GM23248 (cell line): ENCODE results near the gene CIRBP. TPM values are rescaled to one million over a fixed set of nuclear protein-coding genes. Genes with fewer than 3 reads are reported as not detected.

Source experiments
- DNase-seq: peaks from one replicate; pipeline ENCODE4 v3.0.0-alpha.2; 2015
- H2AFZ ChIP-seq: fragments of 200-600 bp; sonication (generic); 2 replicates; pipeline ENCODE4 v1.6.1; 2016; ENCODE audit warnings: antibody characterized with exemption
- H3F3A ChIP-seq: fragments of 200-600 bp; sonication (generic); 2 replicates; pipeline ENCODE4 v1.6.1; 2016; ENCODE audit warnings: mild to moderate bottlenecking, antibody characterized with exemption, mixed run types; ENCODE audit not compliant: insufficient read depth
- H3K27ac ChIP-seq: fragments of 200-600 bp; sonication (generic); 2 replicates; pipeline ENCODE4 v1.5.1; 2016; ENCODE audit warnings: mild to moderate bottlenecking
- H3K27me3 ChIP-seq: fragments of 200-600 bp; sonication (generic); replicated peaks from 2 replicates; pipeline ENCODE4 v1.6.1; 2016; ENCODE audit warnings: mild to moderate bottlenecking; ENCODE audit not compliant: insufficient read depth
- H3K36me3 ChIP-seq: fragments of 200-600 bp; sonication (generic); 2 replicates; pipeline ENCODE4 v1.6.1; 2016; ENCODE audit warnings: low read depth, mild to moderate bottlenecking
- H3K4me1 ChIP-seq: fragments of 200-600 bp; sonication (generic); 2 replicates; pipeline ENCODE4 v1.6.1; 2016; ENCODE audit warnings: mild to moderate bottlenecking; ENCODE audit not compliant: insufficient read depth
- H3K4me2 ChIP-seq: fragments of 200-600 bp; sonication (generic); one replicate; pipeline ENCODE4 v1.6.1; 2016; ENCODE audit warnings: mild to moderate bottlenecking; ENCODE audit not compliant: unreplicated experiment
- H3K4me3 ChIP-seq: fragments of 200-600 bp; sonication (generic); 2 replicates; pipeline ENCODE4 v1.5.1; 2016; ENCODE audit warnings: mild to moderate bottlenecking
- H3K79me2 ChIP-seq: fragments of 200-600 bp; sonication (generic); 2 replicates; pipeline ENCODE4 v1.6.1; 2016; ENCODE audit warnings: mild to moderate bottlenecking; ENCODE audit not compliant: insufficient read depth
- H3K9ac ChIP-seq: fragments of 200-600 bp; sonication (generic); 2 replicates; pipeline ENCODE4 v1.6.1; 2016; ENCODE audit warnings: mild to moderate bottlenecking
- H3K9me2 ChIP-seq: fragments of 200-600 bp; sonication (generic); 2 replicates; pipeline ENCODE4 v1.6.1; 2016; ENCODE audit warnings: mixed run types, mild to moderate bottlenecking, moderate library complexity; ENCODE audit not compliant: insufficient read depth
- H3K9me3 ChIP-seq: fragments of 200-600 bp; sonication (generic); one replicate; pipeline ENCODE4 v1.6.1; 2017; ENCODE audit warnings: low read depth
- H4K20me1 ChIP-seq: fragments of 200-600 bp; sonication (generic); 2 replicates; pipeline ENCODE4 v1.6.0; 2016; ENCODE audit not compliant: insufficient read depth
- EZH2 ChIP-seq: fragments of 200-600 bp; sonication (generic); IDR thresholded peaks from 2 replicates; pipeline ENCODE4 v1.6.1; 2018; ENCODE audit warnings: antibody characterized with exemption, mild to moderate bottlenecking; ENCODE audit not compliant: insufficient read depth, poor library complexity, severe bottlenecking
- EZH2phosphoT487 ChIP-seq: fragments of 200-600 bp; sonication (generic); IDR thresholded peaks from 2 replicates; pipeline ENCODE4 v1.6.1; 2018; ENCODE audit warnings: antibody characterized with exemption, moderate library complexity, mild to moderate bottlenecking, low read depth; ENCODE audit not compliant: insufficient read depth
- WGBS, 2 experiments: methylation state at CpG; one replicate each; pipeline ENCODE4 v1.1.6; 2015 to 2017; ENCODE audit warnings: low lambda C conversion rate in 2 of 2, low coverage in 1 of 2; ENCODE audit errors: missing lambda C conversion rate in 2 of 2; 5-methylcytosine and 5-hydroxymethylcytosine counted together
- in situ Hi-C: fragments of 300-500 bp; cut with MboI; formaldehyde crosslinking; loops from 2 replicates; pipeline ENCODE4 v1.15.0; 2020
- polyA plus RNA-seq: library from polyadenylated mRNA; unstranded; fragments of >200 nt; fragmentation: Nextera tagmentation; extraction: Ambion mirVana; gene quantifications from 2 replicates; pipeline ENCODE4 v1.2.1, GENCODE V29; 2016
- total RNA-seq: library from RNA; depleted of rRNA; stranded (reverse); fragments of >200 nt; shearing (Covaris generic); gene quantifications from 2 replicates; pipeline ENCODE4 v1.2.3, GENCODE V29; 2014

CIRBP gene
- total and polyA plus RNA-seq, 2 experiments from 2014 or later = 185 to 392 TPM

- TF ChIP-seq EZH2 = no peak
- no peak for TF ChIP-seq EZH2phosphoT487
- no peaks in the 10 kb centered on the region for H3F3A ChIP-seq
- in situ Hi-C loops = no loop called here
- H3K9me2 ChIP-seq = no peaks in the 10 kb centered on the region
- no peaks in the 10 kb centered on the region for H3K36me3 ChIP-seq
- H3K9ac ChIP-seq = no peak overlapping the region
- no peaks in the 10 kb centered on the region for H3K4me1 ChIP-seq
- no peaks in the 10 kb centered on the region for H3K79me2 ChIP-seq
- whole genome bisulfite sequencing, 2 experiments = 53 to 76% methylated on average over 5 to 18 of the region's 18 CpGs
- no peak overlapping the region for H3K4me3 ChIP-seq
- H3K4me2 ChIP-seq = no peak overlapping the region
- no peaks in the 10 kb centered on the region for H4K20me1 ChIP-seq
- H2AFZ ChIP-seq = no peak overlapping the region
- H3K27me3 ChIP-seq = no peaks in the 10 kb centered on the region; the same call in 1 of the 2 replicates
- no peak for DNase-seq
- no peaks in the 10 kb centered on the region for H3K9me3 ChIP-seq
- H3K27ac ChIP-seq = no peak overlapping the region
These were observed 41.7 kb downstream of the CIRBP start for GRCh38 chr19:1310853-1311180.

GRCh38 chr19:1311543-1312091, 42.5 kb downstream of the CIRBP start:
- no peak overlapping the region for H3K4me2 ChIP-seq
- no peak overlapping the region for H3K27ac ChIP-seq
- H3K9me3 ChIP-seq = no peaks in the 10 kb centered on the region
- in situ Hi-C loops = no loop called here
- H3K9me2 ChIP-seq = no peaks in the 10 kb centered on the region
- no peak overlapping the region for H3K9ac ChIP-seq
- H4K20me1 ChIP-seq = no peaks in the 10 kb centered on the region
- no peaks in the 10 kb centered on the region for H3K4me1 ChIP-seq
- H3K4me3 ChIP-seq = no peak overlapping the region
- H3K79me2 ChIP-seq = no peaks in the 10 kb centered on the region
- no peaks in the 10 kb centered on the region for H3K36me3 ChIP-seq
- H2AFZ ChIP-seq = no peak overlapping the region
- H3K27me3 ChIP-seq = peaks cover 7% of the 10 kb centered on the region; the same call in 1 of the 2 replicates
- DNase-seq = no peak
- no peak for TF ChIP-seq EZH2phosphoT487
- no peak for TF ChIP-seq EZH2
- 60 to 62% methylated on average over 19 to 21 of the region's 21 CpGs for WGBS, 2 experiments
- no peaks in the 10 kb centered on the region for H3F3A ChIP-seq

GRCh38 chr19:1312767-1313694, 43.9 kb downstream of the CIRBP start:
- Histone ChIP-seq H3F3A (no peaks in the 10 kb centered on the region), H3K79me2 (no peaks in the 10 kb centered on the region), H3K27me3 (peaks cover 16% of the 10 kb centered on the region; the same call in 1 of the 2 replicates), H3K4me1 (no peaks in the 10 kb centered on the region), H3K9me3 (no peaks in the 10 kb centered on the region), H3K4me2 (no peak overlapping the region), H2AFZ (no peak overlapping the region), H3K9me2 (no peaks in the 10 kb centered on the region), H3K36me3 (no peaks in the 10 kb centered on the region), H3K27ac (no peak overlapping the region), H4K20me1 (no peaks in the 10 kb centered on the region), H3K4me3 (no peak overlapping the region), H3K9ac (no peak overlapping the region)
- WGBS, 2 experiments = 63 to 68% methylated on average over 33 to 57 of the region's 61 CpGs
- TF ChIP-seq EZH2phosphoT487 = no peak
- TF ChIP-seq EZH2 = no peak
- in situ Hi-C loops = no loop called here
- DNase-seq = peak; percentile 64

GRCh38 chr19:1313695-1314613, 44.8 kb downstream of the CIRBP start:
- Histone ChIP-seq H3K79me2 (no peaks in the 10 kb centered on the region), H3K4me1 (no peaks in the 10 kb centered on the region), H3K27me3 (peaks cover 16% of the 10 kb centered on the region; the same call in 1 of the 2 replicates), H3K9ac (no peak overlapping the region), H3K4me2 (no peak overlapping the region), H3K36me3 (no peaks in the 10 kb centered on the region), H2AFZ (no peak overlapping the region), H4K20me1 (no peaks in the 10 kb centered on the region), H3K27ac (no peak overlapping the region), H3F3A (no peaks in the 10 kb centered on the region), H3K9me3 (no peaks in the 10 kb centered on the region), H3K9me2 (no peaks in the 10 kb centered on the region), H3K4me3 (no peak overlapping the region)
- 60 to 64% methylated on average over 29 to 30 of the region's 32 CpGs for WGBS, 2 experiments
- TF ChIP-seq EZH2 (no peak), EZH2phosphoT487 (no peak)
- in situ Hi-C loops = no loop called here
- no peak for DNase-seq
